Activated naive CD4-positive, alpha-beta T cell treated with anti-CD3 and anti-CD28 coated beads, Interleukin-2, amount 10 ng/mL, durations not matched to agents 7 days and 5 days (primary cell): ENCODE measurements around the gene ADGRL3.

Experiments
- CTCF ChIA-PET: fragments of 350-600 bp; sonication (Branson Sonifier 250); formaldehyde crosslinking; loops from one replicate; lab custom pipeline; 2021; ENCODE audit warnings: antibody characterized with exemption; lab: Charles Lee
- DNase-seq: peaks from one replicate; pipeline ENCODE4 v3.0.0-alpha.2; 2020
- H3K27ac Mint-ChIP-seq: one replicate; pipeline ENCODE4 v1.8.0; 2021; ENCODE audit warnings: mild to moderate bottlenecking, moderate library complexity, mixed read lengths
- H3K27me3 Mint-ChIP-seq: one replicate; pipeline ENCODE4 v1.8.0; 2021; ENCODE audit warnings: mild to moderate bottlenecking, mixed read lengths
- H3K36me3 Mint-ChIP-seq: one replicate; pipeline ENCODE4 v1.8.0; 2021; ENCODE audit warnings: mixed read lengths
- H3K4me1 Mint-ChIP-seq: one replicate; pipeline ENCODE4 v1.8.0; 2021; ENCODE audit warnings: mixed read lengths
- H3K4me3 Mint-ChIP-seq: one replicate; pipeline ENCODE4 v1.8.0; 2021; ENCODE audit warnings: mild to moderate bottlenecking, moderate library complexity, mixed read lengths
- H3K9me3 Mint-ChIP-seq: one replicate; pipeline ENCODE4 v1.8.0; 2021; ENCODE audit warnings: mixed read lengths

ADGRL3 gene

DNA sequence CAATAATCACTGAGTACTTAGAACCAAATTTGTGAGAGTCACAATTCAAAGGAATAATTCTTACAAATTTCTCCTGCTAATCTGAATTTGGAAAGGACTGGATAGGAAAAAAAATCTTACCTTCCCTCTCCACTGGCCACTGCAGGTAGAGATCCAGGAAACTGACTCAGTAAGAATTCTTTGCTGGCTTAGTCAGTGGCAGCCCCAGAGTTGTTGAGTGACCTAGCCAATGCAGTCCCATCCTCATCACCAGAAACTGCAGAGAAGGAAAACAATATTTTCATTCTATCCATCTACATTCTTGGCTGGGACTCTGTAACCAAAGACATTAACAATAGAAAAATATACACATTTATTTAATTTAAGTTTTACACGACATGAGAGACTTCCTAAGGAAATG is 572.0 kb downstream of the ADGRL3 start:
- H3K27me3 Mint-ChIP-seq = no peaks in the 10 kb centered on the region
- H3K27ac Mint-ChIP-seq = no peak overlapping the region
- H3K4me3 Mint-ChIP-seq = no peak overlapping the region
- CTCF ChIA-PET = no interaction called here
- H3K9me3 Mint-ChIP-seq = peaks cover 12% of the 10 kb centered on the region
- no peaks in the 10 kb centered on the region for H3K4me1 Mint-ChIP-seq
- no peaks in the 10 kb centered on the region for H3K36me3 Mint-ChIP-seq
- DNase-seq = no peak

DNA sequence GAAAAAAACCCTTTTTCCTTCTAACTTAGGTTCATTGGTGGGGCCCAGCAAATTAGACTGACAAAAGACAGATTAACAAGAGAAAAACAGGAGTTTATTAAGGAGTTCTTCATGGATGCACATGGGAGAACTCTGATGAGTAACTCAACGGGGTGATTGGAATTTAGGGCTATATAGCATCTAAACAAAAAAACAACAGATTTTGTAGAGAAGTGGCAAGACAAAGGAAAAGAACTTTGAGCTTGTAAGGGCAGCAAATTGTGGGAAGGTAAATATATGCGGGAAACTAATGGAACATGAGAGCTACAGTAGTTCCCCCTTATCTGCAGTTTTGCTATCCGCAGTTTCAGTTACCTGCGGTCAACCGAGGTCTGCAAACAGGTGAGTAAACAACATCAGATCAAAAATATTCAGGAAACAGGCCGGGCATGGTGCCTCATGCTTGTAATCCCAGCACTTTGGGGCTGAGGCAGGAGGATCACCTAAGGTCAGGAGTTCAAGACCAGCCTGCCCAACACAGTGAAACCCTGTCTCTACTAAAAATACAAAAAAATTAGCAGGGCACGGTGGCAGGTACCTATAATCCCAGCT is 573.6 kb downstream of the ADGRL3 start:
- H3K4me3 Mint-ChIP-seq = no peak overlapping the region
- CTCF ChIA-PET = no interaction called here
- no peaks in the 10 kb centered on the region for H3K4me1 Mint-ChIP-seq
- no peaks in the 10 kb centered on the region for H3K36me3 Mint-ChIP-seq
- H3K27me3 Mint-ChIP-seq = no peaks in the 10 kb centered on the region
- DNase-seq = no peak
- no peak overlapping the region for H3K27ac Mint-ChIP-seq
- H3K9me3 Mint-ChIP-seq = peaks cover 5% of the 10 kb centered on the region

DNA sequence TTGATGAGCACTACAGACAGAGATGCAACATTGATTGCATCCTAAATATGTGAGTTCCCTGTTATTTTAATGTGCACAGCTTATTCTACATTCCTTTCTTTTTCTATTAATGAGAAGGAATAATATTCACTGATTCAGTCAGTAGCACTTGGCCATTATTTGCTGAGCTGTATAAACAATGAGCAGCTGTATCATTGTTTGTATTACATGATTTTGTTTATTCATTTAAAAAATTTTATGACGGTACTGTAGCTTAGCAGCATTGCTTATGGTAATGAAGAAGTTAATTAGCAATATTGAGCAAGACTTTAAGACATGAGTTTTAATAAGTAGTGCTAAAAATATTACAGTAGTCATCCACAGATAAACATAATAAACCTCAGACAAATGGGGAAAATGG is 582.0 kb downstream of the ADGRL3 start:
- Mint-ChIP-seq H3K9me3 (no peaks in the 10 kb centered on the region), H3K27me3 (no peaks in the 10 kb centered on the region), H3K27ac (no peak overlapping the region), H3K36me3 (no peaks in the 10 kb centered on the region), H3K4me1 (no peaks in the 10 kb centered on the region), H3K4me3 (no peak overlapping the region)
- DNase-seq = no peak
- CTCF ChIA-PET = no interaction called here

DNA sequence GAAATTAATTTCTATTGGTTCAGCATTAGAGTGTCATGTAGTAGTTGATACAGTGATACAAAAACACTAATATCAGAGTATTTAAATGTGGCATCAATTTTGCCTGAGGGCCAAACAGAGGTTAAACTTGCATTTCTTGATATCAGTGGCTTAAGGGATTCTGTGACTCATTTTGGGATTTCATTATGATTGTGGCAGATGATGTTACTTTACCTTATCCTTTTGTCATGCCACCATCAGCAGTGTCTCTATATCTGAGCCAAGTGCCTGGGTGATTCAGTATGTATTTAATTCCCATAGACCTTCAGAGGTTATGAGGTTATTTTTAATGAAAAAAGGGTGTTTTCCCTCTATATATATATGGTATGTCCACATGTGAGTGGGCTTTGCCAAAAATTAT is 582.9 kb downstream of the ADGRL3 start:
- no peak overlapping the region for H3K27ac Mint-ChIP-seq
- no peaks in the 10 kb centered on the region for H3K9me3 Mint-ChIP-seq
- no peak overlapping the region for H3K4me3 Mint-ChIP-seq
- CTCF ChIA-PET = no interaction called here
- H3K4me1 Mint-ChIP-seq = no peaks in the 10 kb centered on the region
- H3K36me3 Mint-ChIP-seq = no peaks in the 10 kb centered on the region
- DNase-seq = no peak
- no peaks in the 10 kb centered on the region for H3K27me3 Mint-ChIP-seq

DNA sequence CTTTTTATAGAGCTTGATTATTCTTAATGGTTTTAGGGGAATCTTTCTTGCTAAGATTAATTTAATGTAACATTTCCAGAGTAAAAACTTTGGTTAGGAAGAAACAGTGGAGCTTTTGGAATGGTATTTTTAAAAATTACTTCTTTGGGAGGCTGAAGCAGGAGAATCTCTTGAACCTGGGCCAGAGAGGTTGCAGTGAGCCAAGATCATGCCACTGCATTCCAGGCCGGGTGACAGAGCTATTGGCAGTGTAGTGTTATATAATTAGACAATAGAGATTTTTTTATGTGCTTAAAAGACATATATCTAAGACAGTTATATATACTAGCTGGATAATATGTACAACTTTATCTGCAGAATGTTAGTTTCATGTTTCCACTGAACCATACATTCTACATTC is 585.6 kb downstream of the ADGRL3 start:
- CTCF ChIA-PET = no interaction called here
- Mint-ChIP-seq H3K4me3 (no peak overlapping the region), H3K27me3 (no peaks in the 10 kb centered on the region), H3K27ac (no peak overlapping the region), H3K36me3 (no peaks in the 10 kb centered on the region), H3K4me1 (no peaks in the 10 kb centered on the region), H3K9me3 (peaks cover 3% of the 10 kb centered on the region)
- no peak for DNase-seq

DNA sequence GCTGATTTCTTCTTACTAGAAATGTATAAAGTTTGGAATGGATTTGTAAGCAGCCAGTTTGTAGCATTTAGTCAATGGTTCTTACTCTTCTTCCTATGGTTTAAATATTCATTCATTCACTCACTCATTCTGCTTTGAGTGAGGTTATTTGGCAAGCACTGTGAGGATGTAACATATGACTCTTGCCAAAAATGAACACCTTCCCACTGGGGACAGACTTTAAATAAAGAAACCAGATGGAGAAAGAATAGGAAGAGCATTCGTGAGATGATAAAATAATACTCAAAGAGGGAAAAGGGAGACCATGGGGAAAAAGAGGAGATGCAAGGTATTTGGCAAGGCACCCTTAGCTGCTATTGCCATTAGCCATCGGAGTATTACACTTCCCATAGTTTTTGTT is 586.1 kb downstream of the ADGRL3 start:
- no peaks in the 10 kb centered on the region for H3K4me1 Mint-ChIP-seq
- H3K27me3 Mint-ChIP-seq = no peaks in the 10 kb centered on the region
- CTCF ChIA-PET = no interaction called here
- H3K36me3 Mint-ChIP-seq = no peaks in the 10 kb centered on the region
- no peak for DNase-seq
- peaks cover 3% of the 10 kb centered on the region for H3K9me3 Mint-ChIP-seq
- no peak overlapping the region for H3K4me3 Mint-ChIP-seq
- H3K27ac Mint-ChIP-seq = no peak overlapping the region

DNA sequence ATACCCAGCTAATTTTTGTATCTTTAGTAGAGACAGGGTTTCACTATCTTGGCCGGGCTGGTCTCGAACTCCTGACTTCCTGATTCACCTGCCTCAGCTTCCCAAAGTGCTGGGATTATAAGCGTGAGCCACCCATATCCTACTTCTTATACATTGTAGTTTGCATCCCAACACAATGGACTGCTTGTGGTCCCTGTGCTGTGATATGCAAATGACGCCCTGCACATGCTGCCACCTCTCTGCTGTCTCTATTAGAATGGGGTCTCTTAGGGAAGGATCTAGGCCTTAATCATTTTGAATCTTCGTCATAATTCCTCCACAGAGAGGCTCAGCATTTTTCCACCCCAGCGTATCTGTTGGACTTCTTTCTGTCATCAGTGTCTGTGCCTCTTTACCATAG is 595.9 kb downstream of the ADGRL3 start:
- Mint-ChIP-seq H3K4me3 (no peak overlapping the region), H3K36me3 (no peaks in the 10 kb centered on the region), H3K27me3 (no peaks in the 10 kb centered on the region), H3K9me3 (no peaks in the 10 kb centered on the region), H3K4me1 (no peaks in the 10 kb centered on the region), H3K27ac (no peak overlapping the region)
- CTCF ChIA-PET = no interaction called here
- DNase-seq = no peak

DNA sequence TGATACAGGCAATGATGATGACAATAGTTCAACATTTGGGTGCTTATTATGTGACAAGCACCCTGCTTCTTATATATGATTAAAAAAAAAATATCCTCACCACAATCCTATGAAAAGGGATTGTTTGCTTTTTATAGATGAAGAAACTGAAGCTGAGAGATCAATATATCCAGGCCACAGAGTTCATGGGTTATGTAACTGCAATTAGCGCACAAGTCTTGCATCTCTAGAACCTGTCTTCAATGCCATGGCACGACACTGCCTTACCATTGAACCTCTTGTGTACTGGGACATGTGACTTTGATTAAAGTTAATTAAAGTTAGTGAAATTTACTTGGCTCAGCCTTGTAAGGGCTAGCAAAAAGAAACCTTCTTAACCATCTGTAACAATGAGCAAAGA is 599.7 kb downstream of the ADGRL3 start:
- CTCF ChIA-PET = no interaction called here
- Mint-ChIP-seq H3K36me3 (no peaks in the 10 kb centered on the region), H3K4me1 (no peaks in the 10 kb centered on the region), H3K27me3 (no peaks in the 10 kb centered on the region), H3K27ac (no peak overlapping the region), H3K4me3 (no peak overlapping the region), H3K9me3 (peaks cover 2% of the 10 kb centered on the region)
- no peak for DNase-seq

DNA sequence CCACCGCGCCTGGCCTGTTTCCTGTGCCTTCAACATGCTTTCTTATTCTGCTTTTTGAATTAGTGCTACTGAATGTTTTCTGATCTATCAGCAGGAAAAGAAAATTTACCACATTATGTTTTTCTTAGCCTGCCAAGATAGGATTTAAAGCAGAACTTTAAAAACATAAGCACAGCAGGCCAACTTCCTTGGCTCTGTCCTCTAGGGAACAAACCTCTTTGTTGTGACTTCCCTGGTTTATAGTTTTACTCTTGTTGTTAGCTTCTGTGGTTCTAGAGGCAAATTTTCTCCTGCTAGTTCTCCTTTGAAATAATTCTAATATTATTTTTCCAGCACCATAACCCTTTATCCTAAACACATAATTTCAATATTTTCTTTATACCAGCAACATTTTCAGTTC is 605.1 kb downstream of the ADGRL3 start:
- no peak for DNase-seq
- CTCF ChIA-PET = no interaction called here
- no peaks in the 10 kb centered on the region for H3K27me3 Mint-ChIP-seq
- peaks cover 4% of the 10 kb centered on the region for H3K9me3 Mint-ChIP-seq
- no peak overlapping the region for H3K27ac Mint-ChIP-seq
- H3K36me3 Mint-ChIP-seq = no peaks in the 10 kb centered on the region
- H3K4me1 Mint-ChIP-seq = no peaks in the 10 kb centered on the region
- H3K4me3 Mint-ChIP-seq = no peak overlapping the region

DNA sequence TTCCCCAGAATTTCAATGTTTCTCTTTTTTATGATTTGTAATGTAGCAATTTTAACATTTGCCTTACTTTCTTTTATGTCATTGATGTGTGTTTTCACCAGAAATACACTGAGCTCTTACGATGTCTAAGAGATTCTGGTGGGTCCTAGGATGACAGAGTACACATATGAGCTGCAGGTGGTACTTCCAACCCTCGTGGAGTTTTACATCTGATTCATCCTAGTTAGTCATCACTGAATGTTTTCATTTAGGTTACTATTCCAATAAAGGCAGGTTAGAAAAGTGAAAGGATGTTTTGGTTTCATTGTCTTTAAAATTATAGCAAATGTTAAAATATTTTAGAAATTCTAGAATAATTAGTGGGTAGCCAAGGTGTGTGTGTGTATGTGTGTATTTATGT is 605.9 kb downstream of the ADGRL3 start:
- H3K36me3 Mint-ChIP-seq = no peaks in the 10 kb centered on the region
- no peak overlapping the region for H3K27ac Mint-ChIP-seq
- H3K27me3 Mint-ChIP-seq = no peaks in the 10 kb centered on the region
- no peaks in the 10 kb centered on the region for H3K4me1 Mint-ChIP-seq
- no peak overlapping the region for H3K4me3 Mint-ChIP-seq
- no peak for DNase-seq
- CTCF ChIA-PET = no interaction called here
- H3K9me3 Mint-ChIP-seq = peaks cover 4% of the 10 kb centered on the region

DNA sequence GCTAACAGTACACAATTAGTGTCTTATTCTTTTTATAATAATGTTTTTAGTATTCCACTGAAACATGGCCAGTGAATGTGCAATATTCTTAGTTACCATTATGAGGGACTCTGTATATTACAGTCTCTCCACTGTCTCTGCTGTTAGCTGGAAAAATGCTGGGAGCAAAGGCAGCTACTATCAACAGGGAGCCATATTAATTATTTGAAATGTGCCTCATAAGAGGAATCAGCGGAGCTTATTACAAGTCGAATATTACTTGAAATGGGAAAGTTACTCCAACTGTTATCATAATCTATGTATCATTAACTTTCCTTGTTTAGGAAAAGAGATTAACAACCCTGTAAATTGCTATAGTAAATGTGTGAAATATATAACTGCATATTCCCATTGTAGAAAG is 612.0 kb downstream of the ADGRL3 start:
- no peaks in the 10 kb centered on the region for H3K4me1 Mint-ChIP-seq

DNA sequence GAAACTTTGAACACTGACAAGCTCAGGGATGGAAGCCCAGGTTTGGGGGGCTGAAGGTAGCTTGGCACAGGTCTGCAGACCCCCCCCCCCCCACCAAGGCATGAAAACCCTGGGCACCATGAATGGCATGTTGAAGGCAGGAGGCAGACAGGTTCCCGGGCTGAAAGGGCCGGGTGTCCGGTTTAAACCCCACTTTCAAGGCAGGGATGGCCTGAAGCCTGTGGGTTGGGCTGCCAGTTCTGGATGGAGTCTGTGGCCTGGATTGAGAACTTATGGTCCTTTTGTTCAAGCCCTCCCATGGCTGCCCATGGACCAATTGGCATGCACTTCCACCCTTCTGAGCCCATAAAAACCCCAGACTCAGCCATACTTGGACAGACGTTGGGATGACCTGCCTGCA is 616.9 kb downstream of the ADGRL3 start:
- H3K4me1 Mint-ChIP-seq = no peaks in the 10 kb centered on the region
- H3K36me3 Mint-ChIP-seq = no peaks in the 10 kb centered on the region
- no peak overlapping the region for H3K4me3 Mint-ChIP-seq

More for the DNA sequence above, 612.0 kb downstream of the ADGRL3 start:
- DNase-seq = no peak
- Mint-ChIP-seq H3K27ac (no peak overlapping the region), H3K27me3 (no peaks in the 10 kb centered on the region), H3K4me3 (no peak overlapping the region), H3K36me3 (no peaks in the 10 kb centered on the region), H3K9me3 (peaks cover 12% of the 10 kb centered on the region)
- CTCF ChIA-PET = no interaction called here

DNA sequence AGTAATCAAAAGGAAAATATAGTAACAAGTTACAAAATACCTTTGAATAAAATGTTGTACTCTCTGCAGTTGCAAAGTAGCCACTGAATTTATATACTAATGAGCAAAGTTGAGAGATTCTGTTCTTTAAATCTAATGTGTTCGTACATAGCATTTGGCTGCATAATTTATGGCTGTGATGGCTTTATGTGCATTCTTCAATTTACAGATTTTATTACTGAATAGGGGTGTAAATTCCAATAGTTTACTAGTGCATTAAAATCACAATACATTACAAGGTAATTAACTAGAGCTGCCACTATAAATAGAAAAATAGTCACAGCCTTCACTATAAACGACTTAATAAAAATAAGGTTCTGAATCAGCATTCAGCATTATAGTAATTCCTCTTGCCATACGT is 620.0 kb downstream of the ADGRL3 start:
- no peaks in the 10 kb centered on the region for H3K36me3 Mint-ChIP-seq
- H3K4me3 Mint-ChIP-seq = no peak overlapping the region
- CTCF ChIA-PET = no interaction called here
- H3K27ac Mint-ChIP-seq = no peak overlapping the region
- H3K9me3 Mint-ChIP-seq = peaks cover 14% of the 10 kb centered on the region
- H3K4me1 Mint-ChIP-seq = no peaks in the 10 kb centered on the region
- DNase-seq = no peak
- no peaks in the 10 kb centered on the region for H3K27me3 Mint-ChIP-seq

More for the DNA sequence above, 616.9 kb downstream of the ADGRL3 start:
- no peak for DNase-seq
- Mint-ChIP-seq H3K9me3 (peaks cover 18% of the 10 kb centered on the region), H3K27me3 (no peaks in the 10 kb centered on the region), H3K27ac (no peak overlapping the region)
- CTCF ChIA-PET = no interaction called here

DNA sequence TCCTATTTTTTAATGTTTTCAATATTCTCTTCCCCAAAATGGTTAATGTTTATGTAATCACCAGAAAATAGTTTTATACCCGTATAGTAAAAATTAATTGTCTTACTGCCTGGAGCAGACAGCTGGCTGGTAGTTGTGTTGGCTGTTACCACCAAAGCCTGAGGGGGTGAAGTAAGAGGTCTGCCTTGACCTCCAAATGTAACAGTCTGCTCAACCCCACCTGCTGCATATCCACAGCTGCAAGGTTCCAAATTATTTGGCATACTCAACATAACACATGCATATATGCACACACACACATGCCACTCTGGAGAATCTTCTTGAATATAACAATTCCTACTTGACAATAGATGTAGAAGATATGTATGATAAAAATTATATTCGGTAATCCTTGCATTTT is 624.3 kb downstream of the ADGRL3 start:
- CTCF ChIA-PET = no interaction called here
- Mint-ChIP-seq H3K27ac (no peak overlapping the region), H3K4me1 (no peaks in the 10 kb centered on the region)

DNA sequence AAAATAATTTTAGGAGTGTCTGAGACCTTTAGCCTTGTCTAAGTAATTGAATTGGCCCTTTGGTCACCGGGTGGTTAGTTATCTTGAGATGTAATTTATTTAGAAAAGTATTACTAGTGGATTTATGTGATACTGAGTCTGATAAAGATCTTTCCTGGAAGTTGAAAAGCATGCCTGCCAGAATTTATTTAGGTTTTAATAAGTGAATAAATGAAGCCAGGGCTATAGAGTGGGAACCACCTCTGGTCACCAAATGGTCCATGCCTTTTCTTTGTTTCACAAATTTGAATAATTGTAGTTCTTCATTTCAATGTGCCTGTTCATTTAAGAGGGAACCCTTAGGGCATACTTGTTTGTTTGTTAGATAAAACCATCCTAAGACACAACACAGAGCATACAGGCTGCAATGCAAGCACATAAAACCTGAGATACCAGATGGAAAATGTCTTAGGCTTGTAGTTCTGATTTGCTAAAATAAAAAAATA is 627.8 kb downstream of the ADGRL3 start:
- Mint-ChIP-seq H3K4me3 (no peak overlapping the region), H3K9me3 (peaks cover 8% of the 10 kb centered on the region), H3K27me3 (no peaks in the 10 kb centered on the region)

More for the DNA sequence above, 624.3 kb downstream of the ADGRL3 start:
- DNase-seq = no peak
- Mint-ChIP-seq H3K36me3 (no peaks in the 10 kb centered on the region), H3K9me3 (no peaks in the 10 kb centered on the region), H3K4me3 (no peak overlapping the region), H3K27me3 (no peaks in the 10 kb centered on the region)

DNA sequence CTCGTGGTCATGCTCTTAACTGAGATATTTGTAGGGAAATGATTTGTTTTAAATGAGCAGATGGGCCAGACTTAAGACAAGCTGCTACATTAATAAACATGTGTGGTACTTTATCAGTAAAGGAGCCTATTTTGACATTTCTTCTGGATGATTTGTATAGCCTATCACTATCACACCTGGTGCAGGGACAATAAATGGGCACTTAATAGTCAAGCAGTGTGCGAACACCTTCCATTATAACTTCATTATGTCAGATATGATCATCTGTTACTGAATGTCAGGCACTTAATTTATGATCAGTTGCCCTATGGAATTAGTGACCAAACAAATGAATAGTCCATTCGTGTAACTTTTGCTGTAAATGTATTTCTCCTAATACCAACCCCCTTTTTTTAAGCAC is 628.8 kb downstream of the ADGRL3 start:
- DNase-seq = no peak
- CTCF ChIA-PET = no interaction called here
- Mint-ChIP-seq H3K9me3 (peaks cover 14% of the 10 kb centered on the region), H3K27ac (no peak overlapping the region), H3K4me1 (no peaks in the 10 kb centered on the region), H3K36me3 (no peaks in the 10 kb centered on the region), H3K4me3 (no peak overlapping the region), H3K27me3 (no peaks in the 10 kb centered on the region)

More for the DNA sequence above, 627.8 kb downstream of the ADGRL3 start:
- H3K36me3 Mint-ChIP-seq = no peaks in the 10 kb centered on the region
- no peaks in the 10 kb centered on the region for H3K4me1 Mint-ChIP-seq
- no peak overlapping the region for H3K27ac Mint-ChIP-seq
- no peak for DNase-seq
- CTCF ChIA-PET = no interaction called here
